NCI-H446 treated with DMSO at 0.1 percent for 48 hours (cell line): ENCODE data around the gene TEKT2.

Experiments
- DNase-seq: peaks from one replicate; lab custom pipeline; 2025; lab: John Stamatoyannopoulos, UW

TEKT2 gene

DNA sequence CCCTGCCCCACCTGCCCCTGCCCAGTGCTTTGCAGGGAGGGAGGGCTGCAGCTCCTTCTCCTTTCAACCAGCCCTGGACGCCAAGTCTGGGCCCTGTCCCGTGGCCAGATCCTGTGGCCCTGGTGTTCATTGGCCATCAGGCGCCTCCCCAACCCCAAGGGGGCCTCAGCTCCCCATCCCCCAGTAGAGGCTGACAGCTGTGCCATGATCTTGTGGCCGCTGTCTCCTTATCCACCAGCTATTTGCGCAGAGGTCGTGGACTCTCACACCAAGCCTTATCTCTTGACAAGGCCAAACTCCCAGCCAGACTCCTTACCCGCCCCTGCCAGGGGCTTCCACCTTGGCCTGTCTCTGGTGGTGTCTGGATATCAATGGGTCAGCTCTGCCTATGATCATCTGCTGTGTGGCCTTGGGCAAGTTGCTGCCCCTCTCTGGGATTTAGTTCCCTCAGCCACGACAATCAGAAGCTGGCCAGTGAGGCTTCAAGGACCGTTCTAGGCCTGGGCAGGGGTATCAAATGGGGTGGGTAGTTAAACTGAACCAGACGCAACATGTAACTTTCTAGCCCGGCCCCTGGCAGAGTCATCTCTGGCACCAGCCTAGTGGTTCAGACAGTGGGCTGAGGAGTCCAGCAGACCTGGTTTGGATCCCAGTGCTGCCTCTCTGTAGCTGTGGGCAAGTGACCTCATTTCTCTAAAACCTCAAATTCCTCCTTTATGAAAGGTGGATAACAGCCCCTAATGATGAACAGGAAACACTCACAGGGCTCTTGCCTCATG is 44.4 kb downstream of the TEKT2 start:
- DNase-seq: no peak

DNA sequence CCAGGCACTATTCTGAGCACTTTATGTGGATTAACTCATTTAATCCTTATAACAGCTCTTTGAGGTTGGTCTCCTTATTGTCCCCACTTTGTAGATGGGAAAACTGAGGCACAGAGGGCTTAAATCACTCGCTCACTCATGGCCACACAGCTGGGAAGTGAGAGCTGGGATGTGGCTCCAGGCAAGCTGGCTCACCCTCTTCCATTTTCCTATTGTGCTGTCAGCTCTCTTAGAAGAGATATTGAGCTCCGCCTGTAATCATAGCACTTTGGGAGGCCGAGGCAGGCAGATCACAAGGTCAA is 45.0 kb downstream of the TEKT2 start:
- no peak for DNase-seq

DNA sequence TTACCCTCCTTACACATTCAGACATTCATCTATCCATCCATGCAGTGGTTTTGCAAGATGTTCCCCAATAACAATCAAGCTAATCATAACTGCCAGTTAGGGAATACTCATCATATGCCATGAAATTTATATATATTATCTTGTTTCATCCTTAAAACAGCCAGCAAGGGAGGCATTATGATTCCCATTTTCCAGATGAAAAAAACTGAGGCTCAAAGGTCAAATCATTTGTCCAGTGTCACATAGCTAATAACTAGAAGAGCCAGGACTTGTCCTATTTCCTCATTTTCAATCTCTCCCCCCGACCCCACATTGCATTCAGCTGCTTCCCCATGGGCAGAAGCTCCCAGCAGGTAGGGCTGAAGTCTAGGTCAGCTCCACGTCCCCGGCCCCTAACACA is 48.1 kb downstream of the TEKT2 start:
- no peak for DNase-seq

DNA sequence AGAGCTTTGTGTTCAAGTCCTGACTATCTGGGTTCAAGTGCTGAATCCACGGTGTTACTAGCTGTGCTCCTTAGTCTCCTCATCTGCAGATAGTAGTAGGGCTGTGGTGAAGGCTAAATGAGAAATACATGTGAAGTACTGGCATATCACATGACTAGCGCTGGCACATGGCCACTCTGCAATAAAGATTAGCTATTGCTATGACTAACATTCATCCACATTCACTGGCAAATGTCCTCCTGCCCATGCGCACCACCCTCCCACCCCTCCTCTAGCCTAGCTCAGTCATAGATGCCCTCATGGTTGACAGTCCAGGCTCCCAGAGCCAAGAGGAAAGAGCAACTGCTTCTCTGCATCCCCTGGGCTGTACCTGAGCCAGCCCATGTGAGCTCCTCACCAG is 49.6 kb downstream of the TEKT2 start:
- DNase-seq: peak; percentile 81

DNA sequence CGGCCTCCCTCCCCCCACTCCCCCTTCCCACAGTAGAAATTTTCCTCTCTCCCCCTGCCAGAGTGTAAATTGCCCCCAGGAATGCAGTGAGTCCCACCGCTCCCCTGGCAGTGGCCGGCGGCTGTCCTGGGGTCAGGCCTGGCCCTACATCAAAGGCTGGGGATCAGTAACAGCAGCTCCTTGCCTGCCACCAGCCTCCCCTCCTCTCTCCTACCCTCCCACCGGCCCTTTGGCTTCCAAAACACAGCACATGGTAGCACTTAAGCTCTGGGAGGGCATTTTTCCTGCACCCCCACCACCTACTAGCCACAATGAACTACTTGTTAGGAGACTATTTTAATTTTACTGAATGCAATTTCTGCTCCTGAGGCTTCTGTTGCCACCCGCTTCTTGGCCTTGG is 50.1 kb downstream of the TEKT2 start:
- DNase-seq: no peak

DNA sequence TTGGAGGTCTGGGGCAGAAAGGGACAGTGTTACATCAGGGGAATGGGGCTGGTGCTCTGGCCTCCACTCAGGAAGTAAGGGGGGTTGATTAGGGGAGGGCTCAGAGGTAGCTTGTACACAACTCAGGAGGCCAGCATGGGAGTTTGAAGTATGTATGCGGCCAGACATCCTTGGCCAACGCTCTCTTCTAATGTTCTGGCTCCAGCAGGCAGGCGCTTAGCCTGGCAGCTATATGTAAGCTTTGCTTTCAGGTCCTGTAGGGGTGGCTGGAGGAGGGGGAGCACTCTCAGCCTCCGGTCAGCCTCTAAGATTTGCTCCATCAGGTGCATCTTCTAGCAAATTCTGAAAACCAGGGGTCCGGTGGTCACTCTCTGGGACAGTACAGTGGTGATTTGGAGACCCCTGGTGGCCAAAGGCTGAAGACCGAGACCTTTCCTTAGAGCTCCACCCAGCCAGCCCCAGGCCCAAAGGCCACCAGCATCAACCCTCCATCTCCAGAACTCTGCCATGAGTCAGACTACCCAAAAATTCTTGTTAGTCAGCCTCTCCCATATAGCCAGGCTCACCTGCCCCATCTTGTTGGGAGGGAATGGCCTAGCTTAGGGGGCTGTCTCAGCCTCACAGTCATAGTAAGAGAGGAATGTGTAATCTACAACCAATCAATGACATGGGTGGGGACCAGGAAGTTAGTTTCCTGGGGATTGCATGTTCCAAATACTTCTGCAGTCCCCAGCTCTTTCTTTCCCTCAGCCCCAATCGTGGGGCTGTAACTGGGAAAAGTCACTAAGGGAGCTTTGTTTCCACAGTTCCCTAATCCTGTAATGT is 50.8 kb downstream of the TEKT2 start:
- DNase-seq: no peak

DNA sequence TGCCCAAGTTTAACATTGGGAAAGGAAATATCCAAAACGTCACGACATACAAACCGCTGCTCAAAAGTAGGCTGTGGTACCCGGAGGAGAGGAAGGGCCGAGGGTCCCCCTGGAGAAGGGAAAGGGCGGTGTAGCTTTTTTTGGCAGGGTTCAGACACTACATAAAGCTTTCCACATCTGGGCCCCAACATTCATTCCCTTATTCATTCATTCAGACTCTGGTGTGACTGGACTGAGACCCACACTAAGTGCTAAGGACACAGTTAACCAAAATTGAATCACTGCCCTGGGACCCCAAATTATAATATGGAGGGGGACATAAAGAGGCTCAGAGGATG is 51.4 kb downstream of the TEKT2 start:
- DNase-seq: no peak

DNA sequence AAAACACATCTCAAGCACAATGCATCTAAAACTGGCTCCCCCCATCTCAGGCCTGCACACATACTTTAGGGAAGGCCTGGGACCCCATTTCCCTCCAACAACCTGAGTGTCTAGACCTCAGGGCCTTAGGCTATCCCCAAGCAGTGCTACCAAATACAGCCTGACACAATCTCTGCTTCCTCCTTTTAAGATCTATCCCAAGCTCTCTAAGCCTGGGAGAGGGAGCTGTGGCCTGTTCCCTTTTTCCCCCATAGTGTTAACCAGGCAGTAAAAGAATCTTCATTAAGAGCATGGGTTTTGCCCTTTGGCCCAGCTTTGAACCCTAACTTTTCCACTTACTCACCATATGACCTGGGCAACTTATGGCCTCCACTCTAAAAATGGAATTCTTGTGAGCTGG is 51.9 kb downstream of the TEKT2 start:
- DNase-seq: no peak

DNA sequence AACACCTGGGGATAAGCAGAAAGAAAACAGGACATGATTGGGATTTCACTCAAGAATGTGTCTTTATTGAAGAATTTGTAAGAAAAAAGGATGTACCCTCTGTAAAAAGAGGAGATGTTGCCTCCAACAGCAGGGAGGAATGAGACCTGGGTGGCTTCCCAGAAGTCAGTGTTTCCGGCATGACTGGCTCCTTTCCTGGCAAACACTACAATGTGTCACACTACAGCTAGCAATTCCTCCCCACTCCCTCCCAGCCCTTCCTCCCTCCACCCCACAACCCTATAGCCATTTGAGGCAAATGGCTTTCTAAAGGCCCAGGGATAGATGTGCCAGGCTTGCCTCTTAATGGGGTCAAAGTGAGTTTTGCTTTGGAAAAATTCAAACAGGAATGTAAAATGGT is 52.6 kb downstream of the TEKT2 start:
- peak; percentile 84 for DNase-seq

DNA sequence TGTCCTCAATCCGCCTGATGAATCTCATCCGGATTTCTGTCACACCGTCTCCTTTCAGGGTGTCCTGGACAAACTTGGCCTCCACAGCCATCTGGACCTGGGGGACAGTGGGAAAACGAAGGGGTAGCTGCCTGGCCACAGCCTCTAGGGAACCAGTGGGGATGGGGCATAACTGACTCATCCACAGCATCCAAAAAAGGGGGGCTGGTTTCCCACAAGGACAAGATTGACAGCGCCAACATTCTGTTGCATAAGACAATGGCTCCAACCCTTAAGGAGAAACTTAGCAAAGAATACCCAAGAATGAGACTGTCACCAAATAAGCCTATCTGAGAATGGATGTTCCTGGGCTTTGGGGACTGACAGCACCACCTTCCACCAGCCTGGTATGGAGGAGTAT is 53.3 kb downstream of the TEKT2 start:
- DNase-seq: no peak

DNA sequence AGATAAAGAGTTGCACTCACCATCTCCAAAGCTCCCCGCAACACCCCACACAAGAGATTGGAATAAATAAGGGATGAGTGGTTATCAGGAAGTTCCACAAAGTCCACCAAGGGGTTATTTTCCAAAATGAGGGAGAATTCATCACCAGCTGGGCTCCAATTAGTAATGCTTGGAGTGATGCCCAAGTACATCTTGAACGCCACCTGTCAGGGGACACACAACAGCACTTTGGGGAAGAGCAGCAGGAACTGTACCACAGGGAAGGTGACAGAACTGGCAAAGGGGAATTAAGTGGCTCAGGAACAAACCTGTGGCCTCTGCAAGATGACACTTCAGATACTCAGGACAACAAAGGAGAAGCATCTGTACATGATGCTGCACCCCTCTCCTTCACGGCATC is 53.9 kb downstream of the TEKT2 start:
- peak; percentile 81 for DNase-seq
